Inflammatory macrophage treated with lipopolysaccharide for 4 hours (primary cell): ENCODE results near the gene GJD4.

Experiments used
- DNase-seq: peaks from one replicate; pipeline ENCODE4 v3.0.0-alpha.2; 2020

GJD4 gene

DNA sequence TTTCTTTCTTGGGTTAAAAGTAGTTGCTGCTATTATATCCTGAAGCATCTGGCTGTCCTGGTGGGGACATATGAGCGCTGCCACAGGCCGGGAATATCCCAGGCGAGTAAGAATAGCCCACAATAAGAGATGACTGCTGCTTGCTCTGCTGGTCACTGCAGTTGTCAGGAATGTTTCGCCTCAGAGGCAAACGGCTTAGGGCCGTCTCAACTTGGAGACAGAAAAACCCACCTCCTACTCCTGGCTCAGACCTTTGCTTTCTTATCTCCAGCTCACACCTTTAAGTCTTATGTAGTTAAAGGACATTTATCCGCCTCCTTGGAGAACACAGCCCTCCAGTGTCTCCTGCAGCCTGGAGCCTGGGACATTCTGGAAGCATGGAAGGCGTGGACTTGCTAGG is at the start of gene GJD4:
Gene GJD4 (plus strand): TSS at position 151 of the 400 bp plus-strand sequence. CDS start 227 bp downstream, at position 378.
- DNase-seq, result no peak

GRCh38 chr10:35555962-35556930 is 48.9 kb upstream of the GJD4 start:
- DNase-seq, result no peak

- DNase-seq, result no peak
These were observed 46.9 kb upstream of the GJD4 start for GRCh38 chr10:35558276-35558675.

DNA sequence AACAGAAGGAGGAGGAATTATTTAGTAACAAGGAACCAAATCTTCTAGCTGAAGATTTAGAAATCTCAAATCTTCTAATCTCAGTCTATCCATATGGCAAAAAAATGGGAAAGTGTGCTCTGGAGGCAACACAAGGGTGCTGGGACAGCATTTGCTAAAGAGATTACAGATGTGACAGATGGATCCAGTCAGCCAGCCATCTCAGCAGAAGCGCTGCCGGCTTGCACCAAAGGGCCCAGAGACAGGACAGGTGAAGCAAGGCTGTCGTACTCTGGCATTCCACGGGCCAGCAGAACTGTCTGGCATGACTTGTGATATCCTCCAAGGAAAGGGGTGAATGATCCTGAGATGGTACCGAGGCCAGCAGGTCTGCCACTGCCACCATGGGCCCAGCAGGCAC is 45.7 kb upstream of the GJD4 start:
- no peak for DNase-seq

GRCh38 chr10:35561715-35562114 is 43.4 kb upstream of the GJD4 start:
- peak; percentile 16 for DNase-seq

DNA sequence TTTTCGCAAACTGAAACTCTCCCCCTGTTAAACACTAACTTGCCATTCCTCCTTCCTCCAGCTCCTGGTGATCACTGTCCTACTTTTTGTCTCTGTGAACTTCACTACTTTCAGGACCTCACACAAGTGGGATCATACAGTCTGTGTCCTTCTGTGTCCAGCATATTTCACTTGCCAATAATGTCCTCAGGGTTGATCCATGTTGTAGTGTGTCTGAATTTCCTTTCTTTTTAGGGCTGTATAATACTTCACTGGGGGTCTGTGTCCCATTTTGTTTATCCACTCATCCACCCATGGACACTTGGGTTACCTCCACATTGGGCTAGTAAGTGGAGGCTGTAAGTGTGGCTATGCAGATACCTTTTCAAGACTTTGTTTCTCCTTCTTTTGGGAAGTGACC is 42.7 kb upstream of the GJD4 start:
- no peak for DNase-seq

DNA sequence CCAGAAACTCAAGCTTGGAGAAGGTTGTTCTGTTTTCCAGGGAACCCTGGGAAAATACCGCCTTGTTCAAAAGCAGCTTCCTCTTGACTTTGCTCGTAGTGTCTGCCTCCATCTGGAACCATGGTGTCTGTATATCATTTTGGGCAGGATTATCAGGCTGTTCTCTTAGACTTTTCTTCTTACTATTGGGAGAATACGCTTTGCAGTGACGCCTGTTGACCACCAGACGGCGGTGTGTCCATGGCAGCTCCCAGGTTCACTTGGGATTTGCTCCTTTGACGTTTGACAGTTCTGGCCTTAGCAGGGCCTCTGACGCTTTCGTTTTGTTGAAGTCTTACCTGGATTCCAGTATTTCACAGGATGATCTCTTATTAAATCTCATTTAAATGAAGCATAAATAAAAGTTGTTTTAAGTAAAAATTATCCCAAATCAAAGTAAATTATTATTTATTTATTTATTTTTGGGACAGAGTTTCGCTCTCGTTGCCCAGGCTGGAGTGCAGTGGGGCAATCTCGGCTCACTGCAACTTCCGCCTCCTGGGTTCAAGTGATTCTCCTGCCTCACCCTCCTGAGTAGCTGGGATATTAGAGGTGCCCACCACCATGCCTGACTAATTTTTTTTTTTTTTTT is 41.8 kb upstream of the GJD4 start:
- DNase-seq, result peak; percentile 56

DNA sequence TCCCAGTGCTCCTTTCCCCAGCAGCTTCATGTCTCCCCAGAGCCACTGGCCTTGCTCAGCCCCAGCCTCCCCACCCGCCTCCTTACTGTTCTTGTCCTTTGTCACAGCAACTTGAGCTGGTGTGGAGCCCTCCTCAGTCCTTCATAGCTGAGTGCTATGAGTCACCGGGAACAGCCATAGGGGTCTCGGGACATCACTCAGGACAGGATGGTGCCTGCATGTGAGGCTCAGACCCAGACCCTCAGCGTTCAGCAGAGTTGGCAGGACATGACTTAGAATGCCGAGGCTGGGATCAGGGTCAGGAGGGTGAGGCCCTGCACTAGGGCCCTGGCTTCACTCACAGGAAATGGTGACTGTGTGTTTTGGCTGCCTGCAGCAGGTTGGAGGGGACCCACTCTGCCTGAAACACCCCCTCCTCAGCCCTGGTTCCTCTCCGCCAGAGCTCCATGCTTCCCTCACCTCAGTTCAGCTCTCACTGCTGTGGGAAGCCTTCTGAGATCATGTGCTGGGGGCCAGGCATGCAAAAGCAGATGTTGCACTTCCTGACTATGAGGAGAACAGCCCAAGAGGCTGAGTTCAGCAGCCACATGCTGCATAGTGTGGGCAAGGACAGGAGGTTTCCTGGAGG is 40.7 kb upstream of the GJD4 start:
- DNase-seq, result peak; percentile 59

- DNase-seq, result no peak
These were observed 39.5 kb upstream of the GJD4 start for GRCh38 chr10:35565602-35566081.

DNA sequence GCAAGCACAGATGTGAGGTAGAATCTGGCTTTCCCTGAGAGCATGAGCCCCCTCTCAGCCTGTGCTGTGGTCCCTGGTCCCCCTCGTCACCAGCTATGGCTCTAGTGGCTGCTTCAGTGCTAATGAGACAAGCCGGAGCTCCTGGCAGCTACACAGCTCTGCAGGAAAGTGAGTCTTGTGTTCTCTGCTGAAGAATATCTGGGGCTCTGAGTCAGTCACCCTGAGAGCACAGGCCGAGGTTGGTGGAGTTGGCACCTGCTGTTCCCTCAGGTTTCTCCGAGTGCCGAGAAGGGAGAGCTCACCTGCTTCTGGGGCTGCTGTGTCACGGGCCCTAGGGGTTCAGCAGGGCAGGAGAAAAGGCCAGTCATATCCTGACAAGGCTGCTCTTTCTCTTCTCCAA is 37.2 kb upstream of the GJD4 start:
- DNase-seq, result no peak

DNA sequence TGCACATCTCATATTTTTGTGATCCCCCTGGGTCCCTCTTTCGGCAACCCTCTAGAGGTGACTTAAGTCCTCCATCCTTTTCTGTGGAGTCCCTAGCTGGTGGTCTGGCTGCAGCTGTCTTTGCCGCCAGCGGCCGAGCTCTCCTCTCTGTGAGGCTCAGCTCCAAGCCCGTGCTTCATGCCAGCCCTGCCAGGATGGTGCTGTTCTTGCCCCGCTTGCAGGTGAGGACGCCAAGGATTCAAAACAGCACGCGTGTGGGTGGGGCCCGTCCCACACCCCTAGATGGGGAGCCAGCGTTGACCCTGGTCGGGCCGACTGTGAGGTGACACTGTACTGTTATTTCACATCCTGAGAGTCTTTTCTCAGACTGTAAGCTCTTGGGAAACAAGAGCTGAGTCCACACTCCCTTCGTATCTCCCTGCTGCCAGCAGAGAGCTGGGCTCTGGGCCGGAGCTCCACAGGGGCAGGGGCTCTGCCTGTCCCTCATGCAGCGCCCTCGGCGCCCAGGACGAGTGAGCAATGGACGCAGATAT is 36.6 kb upstream of the GJD4 start:
- no peak for DNase-seq

DNA sequence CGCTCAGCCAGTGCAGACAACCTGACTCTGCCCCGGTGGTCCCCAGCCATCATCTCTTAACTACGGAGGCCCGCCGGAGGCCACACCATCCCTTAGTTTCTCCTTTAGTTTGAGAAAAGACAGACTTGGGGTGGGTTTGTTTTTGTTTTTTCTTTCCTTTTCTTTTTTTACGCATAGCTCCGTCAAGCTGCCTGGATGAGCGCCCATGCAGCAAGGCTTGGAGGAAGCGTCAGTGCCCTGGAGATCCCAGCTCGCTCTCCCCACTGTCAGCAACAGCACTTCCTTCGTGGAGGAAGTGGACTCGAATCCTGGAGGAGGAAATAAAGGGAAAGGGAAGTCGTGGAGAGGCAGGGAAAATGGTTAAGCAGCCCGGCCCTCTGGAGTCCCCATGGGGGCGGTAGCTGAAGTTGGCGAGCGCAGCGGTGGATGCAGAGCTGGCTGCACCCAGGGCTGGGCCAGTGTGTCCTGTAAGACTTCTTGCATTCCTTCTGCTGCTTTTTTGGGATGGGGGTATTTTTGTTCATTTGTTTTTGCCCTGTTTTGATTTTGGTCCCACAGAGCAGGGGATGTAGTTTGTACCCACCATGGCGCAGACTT is 35.9 kb upstream of the GJD4 start:
- no peak for DNase-seq

- no peak for DNase-seq
These were observed 35.3 kb upstream of the GJD4 start for GRCh38 chr10:35569836-35570235.

DNA sequence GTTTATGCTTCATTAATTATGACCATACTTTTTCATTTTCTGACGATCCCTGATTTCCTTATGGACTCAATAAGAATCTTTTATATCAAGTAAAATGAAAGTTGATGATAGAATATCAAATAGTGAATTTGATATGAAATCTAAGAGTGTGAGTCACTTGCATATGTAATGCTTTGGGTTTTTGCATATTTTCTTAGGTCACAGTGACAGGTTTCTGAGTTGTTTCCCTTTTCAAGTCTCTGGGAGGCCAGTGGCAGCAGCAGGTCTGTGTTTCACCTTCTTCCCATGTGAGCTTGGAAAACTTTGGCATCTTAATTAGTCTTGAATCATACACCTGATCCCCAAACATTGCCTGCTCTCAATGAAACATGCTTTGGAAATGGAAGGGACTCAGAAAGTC is 34.7 kb upstream of the GJD4 start:
- no peak for DNase-seq

- no peak for DNase-seq
These were observed 32.6 kb upstream of the GJD4 start for GRCh38 chr10:35572583-35572982.

GRCh38 chr10:35573796-35574195 is 31.3 kb upstream of the GJD4 start:
- no peak for DNase-seq

DNA sequence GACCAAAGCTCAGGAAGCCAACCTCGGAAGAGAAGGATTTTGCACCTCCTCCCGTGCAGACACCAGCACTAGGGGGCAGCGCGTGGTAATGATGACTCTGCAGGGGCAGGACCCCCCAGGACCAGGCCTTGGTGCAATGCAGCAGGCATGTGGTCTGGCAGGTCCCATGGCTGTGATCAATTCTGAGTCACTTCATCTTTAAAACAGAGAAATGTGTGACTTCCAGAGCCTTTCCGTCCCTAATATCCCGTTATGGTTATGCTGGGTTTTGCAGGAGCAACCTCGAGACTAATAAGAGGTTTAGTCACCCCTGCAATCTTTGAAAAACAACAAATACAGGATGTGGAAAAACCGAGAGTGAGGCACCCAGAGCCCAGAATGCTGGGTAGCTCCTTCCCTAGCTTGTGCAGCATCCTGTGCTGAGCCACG is 30.2 kb upstream of the GJD4 start:
- DNase-seq, result no peak

DNA sequence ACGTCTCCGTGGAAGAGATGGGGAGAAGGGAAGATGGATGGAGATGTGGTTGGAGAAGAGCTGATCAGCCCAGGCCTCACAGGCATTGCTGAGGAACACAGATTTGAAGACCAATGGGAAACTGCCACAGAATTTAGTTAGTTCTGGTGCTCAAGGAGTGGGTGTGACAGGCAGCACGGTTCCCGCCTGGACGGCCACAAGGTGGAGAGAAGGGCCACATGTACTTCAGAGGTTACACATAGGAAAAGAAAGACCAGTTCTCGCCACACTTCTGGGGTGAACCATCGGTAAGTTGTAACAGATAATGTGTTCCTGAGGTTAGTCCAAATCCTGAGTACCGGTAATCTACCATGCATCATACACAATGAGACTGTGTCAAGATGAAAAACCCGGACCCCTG is 29.5 kb upstream of the GJD4 start:
- no peak for DNase-seq

DNA sequence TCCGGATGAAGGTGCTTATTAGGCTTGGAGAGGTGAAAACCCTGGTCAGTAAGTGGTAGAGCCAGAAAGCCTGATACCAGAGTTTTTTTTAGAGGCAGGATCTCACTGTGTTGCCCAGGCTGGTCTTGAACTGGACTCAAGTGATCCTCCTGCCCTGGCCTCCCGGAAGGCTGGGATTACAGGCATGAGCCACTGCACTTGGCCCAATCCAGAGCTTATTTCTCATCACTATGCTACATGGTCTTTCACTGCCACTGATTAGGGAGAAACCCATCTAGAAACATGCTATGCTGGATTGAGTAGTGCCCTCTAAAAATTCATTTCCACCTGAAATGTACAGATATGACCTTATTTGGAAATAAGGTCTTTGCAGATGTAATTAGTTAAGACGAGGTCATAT is 28.4 kb upstream of the GJD4 start:
- DNase-seq, result no peak

- DNase-seq, result no peak
These were observed 27.1 kb upstream of the GJD4 start for GRCh38 chr10:35577926-35578617.

DNA sequence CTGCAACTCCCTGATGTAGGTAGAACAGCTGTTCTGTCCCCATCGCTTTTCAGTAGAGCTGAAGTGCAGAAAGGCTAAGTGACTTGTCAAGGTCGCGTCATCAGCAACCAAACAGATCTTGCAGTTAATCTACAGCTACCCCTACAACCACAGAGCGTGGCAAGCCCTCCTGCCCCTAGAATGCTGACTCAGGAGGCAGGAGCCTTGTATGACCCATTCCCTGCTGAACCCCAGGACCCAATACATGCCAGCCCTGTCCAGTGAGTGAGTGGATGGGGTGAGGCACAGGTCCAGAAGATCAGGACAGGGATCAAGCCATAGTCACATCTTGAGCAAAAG is 26.6 kb upstream of the GJD4 start:
- DNase-seq, result no peak

- no peak for DNase-seq
These were observed 26.0 kb upstream of the GJD4 start for GRCh38 chr10:35579116-35579515.
